ENCODE data around the gene RAET1L. TPM values are rescaled to one million over a fixed set of nuclear protein-coding genes. Genes with fewer than 3 reads are reported as not detected.
"Not testable (repeated sequence)": the region's sequence is repeated elsewhere in the genome, so short reads cannot be mapped to it uniquely, and the experiment has no call there.

Gene RAET1L, protein sequence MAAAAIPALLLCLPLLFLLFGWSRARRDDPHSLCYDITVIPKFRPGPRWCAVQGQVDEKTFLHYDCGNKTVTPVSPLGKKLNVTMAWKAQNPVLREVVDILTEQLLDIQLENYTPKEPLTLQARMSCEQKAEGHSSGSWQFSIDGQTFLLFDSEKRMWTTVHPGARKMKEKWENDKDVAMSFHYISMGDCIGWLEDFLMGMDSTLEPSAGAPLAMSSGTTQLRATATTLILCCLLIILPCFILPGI
- total RNA-seq (not detected), polyA plus RNA-seq (1 to 10 TPM in 2 of 3 donors, not detected in 1; 1.1 to 5.0 TPM)
- long read RNA-seq, donor 1: 0 reads
- long read RNA-seq, donor 2: 0 reads
- long read RNA-seq, donor 3: 0 reads
- long read RNA-seq, donor 4: 0 reads
- long read RNA-seq, donor 5: 0 reads
- long read RNA-seq, donor 6: 0 reads
- long read RNA-seq, donor 7: 0 reads
- long read RNA-seq, donor 8: 0 reads
- long read RNA-seq, donor 9: 0 reads
- long read RNA-seq, donor 10: 0 reads

DNA sequence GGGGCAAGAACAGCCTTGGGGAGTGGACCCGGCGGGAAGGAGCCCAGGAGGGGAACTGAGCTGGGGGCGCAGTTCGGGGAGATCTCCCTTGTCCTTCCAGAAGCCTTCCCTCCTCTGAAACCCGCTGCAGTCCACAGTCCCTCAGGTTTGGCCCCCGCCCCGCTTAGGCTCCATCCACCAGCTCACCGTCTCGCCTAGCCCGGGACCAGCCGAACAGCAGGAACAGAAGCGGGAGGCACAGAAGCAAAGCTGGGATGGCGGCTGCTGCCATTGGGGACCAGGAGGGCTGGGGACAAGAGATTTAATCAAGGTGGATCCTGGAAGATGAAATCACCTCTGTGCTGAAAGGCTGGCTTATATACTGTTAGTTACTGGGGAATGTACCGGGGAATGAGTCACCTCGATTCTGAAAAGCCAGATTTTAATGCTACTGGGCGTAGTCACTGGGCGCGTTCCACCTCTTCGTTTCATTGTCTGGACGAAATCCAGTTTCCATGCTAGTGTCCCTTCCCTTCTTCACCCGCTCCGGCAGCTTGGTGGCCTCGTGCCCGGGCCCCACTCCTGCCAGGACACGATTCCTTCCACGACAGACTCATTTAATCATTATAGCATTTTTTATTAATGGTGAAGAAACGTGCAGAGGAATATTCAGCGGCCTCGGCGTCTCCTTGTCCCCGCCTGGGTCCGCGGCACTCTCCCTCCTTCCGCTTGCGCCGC is at the start of gene RAET1L:
RAET1L (minus strand) TSS at position 332 of the 717 bp plus-strand sequence; CDS start at position 271, 61 bp downstream.
- Histone ChIP-seq H3K27me3 (peaks cover 0 to 65% (median 30%) of the 10 kb centered on the region in 3 donors), H3K9me3 (no peaks in the 10 kb centered on the region), H3K27ac (no peak within 1 kb of the TSS), H3K36me3 (no peaks in the 10 kb centered on the region), H3K4me1 (peaks cover 10 to 16% (median 14%) of the 10 kb centered on the region in 4 donors), H3K4me3 (peak within 1 kb of the TSS; percentile 19 to 34 (median 29))
- peak; percentile 47 to 78 for DNase-seq
- TF ChIP-seq POLR2AphosphoS5 (IDR thresholded peaks at IDR 0.05) (peak in 1 of 3 donors; percentile 25), EP300 (IDR thresholded peaks at IDR 0.05) (no peak)
- intact Hi-C loops (cut with DNase I; ENCODE audit: low total_unique reads): no loop called here
- 2 to 7% (median 3%) methylated on average over 34 to 36 of the region's 36 CpGs for WGBS, 5 donors

DNA sequence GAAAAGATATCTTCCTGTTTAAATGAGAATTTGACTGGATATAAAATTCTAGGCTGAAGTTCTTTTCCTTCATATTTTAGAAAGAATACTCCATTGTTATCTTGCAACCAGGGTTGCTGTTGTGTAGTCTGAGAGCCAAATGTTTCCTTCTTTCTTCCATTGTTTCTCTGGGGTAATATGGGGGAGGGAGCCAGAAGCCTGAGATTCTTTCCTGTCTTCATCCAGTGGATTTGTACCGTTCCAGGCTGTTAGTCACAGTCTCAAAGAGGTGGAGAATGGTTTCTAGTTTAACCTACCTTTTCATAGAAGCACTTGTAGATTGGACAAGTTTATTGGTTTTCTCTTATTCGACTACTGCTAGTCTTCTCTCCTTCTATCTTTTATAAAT is 49.7 kb upstream of the RAET1L start:
- Histone ChIP-seq H3K27ac (no peak overlapping the region), H3K36me3 (no peaks in the 10 kb centered on the region), H3K4me3 (no peak overlapping the region), H3K27me3 (peaks cover 0 to 16% (median 0%) of the 10 kb centered on the region in 3 donors), H3K9me3 (no peaks in the 10 kb centered on the region), H3K4me1 (peaks cover 0 to 16% (median 4%) of the 10 kb centered on the region in 4 donors)
- no peak for TF ChIP-seq POLR2A (IDR thresholded peaks at IDR 0.05)
- TF ChIP-seq, protein P1, sequence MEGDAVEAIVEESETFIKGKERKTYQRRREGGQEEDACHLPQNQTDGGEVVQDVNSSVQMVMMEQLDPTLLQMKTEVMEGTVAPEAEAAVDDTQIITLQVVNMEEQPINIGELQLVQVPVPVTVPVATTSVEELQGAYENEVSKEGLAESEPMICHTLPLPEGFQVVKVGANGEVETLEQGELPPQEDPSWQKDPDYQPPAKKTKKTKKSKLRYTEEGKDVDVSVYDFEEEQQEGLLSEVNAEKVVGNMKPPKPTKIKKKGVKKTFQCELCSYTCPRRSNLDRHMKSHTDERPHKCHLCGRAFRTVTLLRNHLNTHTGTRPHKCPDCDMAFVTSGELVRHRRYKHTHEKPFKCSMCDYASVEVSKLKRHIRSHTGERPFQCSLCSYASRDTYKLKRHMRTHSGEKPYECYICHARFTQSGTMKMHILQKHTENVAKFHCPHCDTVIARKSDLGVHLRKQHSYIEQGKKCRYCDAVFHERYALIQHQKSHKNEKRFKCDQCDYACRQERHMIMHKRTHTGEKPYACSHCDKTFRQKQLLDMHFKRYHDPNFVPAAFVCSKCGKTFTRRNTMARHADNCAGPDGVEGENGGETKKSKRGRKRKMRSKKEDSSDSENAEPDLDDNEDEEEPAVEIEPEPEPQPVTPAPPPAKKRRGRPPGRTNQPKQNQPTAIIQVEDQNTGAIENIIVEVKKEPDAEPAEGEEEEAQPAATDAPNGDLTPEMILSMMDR (IDR thresholded peaks at IDR 0.05): no peak
- no peak for TF ChIP-seq POLR2AphosphoS5 (IDR thresholded peaks at IDR 0.05)
- TF ChIP-seq EP300 (IDR thresholded peaks at IDR 0.05): no peak
- 39 to 66% (median 57%) methylated on average over 2 of the region's 2 CpGs for WGBS, 5 donors
- intact Hi-C loops (cut with DNase I; ENCODE audit: low total_unique reads): no loop called here
- DNase-seq: no peak

DNA sequence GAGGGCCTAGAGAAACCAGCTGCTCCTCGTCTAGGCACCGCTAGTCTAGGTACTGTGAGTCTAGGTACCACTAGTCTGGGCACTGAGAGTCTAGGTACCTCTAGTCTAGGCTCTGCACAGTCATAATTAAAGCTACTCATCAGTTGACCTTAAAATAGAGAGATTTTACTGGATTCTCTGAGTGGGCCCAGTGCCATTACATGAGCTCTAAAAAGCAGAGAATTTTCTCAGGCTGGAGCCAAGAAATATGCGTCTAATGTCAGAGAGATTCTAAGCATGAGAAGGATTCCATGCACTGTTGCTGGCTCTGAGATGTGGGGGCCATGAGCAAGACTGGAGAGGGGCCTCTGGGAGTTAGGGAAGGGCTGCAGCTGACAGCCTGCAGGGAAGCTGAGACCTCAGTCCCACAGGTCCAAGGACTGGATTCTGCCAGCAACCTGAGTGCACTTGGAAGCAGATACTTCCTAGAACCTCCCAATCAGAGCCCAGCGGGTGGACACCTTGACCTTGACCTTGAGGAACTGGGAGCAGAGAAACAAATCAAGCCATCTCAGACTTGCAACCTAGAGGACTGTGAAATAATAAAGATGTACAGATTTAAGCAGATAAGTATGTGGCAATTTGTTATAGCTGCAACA is 49.2 kb upstream of the RAET1L start:
- Histone ChIP-seq H3K4me1 (peaks cover 0 to 20% (median 7%) of the 10 kb centered on the region in 4 donors), H3K27me3 (peaks cover 0 to 16% (median 0%) of the 10 kb centered on the region in 3 donors)
- intact Hi-C loops (cut with DNase I; ENCODE audit: low total_unique reads); H3K9me3 ChIP-seq; H3K36me3 ChIP-seq; H3K27ac ChIP-seq; H3K4me3 ChIP-seq: not testable (repeated sequence)
- 81 to 88% (median 82%) methylated on average over 4 of the region's 4 CpGs for WGBS, 5 donors
- peak in 1 of 2 donors; percentile 54 for DNase-seq

DNA sequence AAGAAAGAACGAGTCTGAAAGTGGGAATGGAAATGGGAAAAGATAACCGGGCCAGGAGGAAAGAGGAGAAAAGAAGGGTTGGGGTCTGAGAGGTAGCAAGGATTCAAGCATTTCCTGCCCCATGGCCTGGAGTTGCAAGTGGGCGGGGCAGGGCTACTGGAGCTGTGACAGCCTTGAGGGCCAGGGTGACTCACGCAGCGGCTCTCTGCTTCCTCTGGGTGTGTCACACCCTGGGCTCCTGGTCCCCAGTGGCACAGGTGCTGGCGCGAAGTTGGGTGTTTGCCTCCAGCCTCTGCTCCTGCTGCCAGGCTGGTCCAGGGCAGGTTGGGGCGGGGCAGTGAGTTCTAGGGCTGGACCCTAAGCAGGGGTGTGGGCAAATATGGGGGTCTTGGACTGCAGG is 46.9 kb upstream of the RAET1L start:
- intact Hi-C loops (cut with DNase I; ENCODE audit: low total_unique reads): no loop called here
- DNase-seq: peak; percentile 92 to 94
- H3K4me1 ChIP-seq: peaks cover 9 to 36% (median 21%) of the 10 kb centered on the region in 4 donors

DNA sequence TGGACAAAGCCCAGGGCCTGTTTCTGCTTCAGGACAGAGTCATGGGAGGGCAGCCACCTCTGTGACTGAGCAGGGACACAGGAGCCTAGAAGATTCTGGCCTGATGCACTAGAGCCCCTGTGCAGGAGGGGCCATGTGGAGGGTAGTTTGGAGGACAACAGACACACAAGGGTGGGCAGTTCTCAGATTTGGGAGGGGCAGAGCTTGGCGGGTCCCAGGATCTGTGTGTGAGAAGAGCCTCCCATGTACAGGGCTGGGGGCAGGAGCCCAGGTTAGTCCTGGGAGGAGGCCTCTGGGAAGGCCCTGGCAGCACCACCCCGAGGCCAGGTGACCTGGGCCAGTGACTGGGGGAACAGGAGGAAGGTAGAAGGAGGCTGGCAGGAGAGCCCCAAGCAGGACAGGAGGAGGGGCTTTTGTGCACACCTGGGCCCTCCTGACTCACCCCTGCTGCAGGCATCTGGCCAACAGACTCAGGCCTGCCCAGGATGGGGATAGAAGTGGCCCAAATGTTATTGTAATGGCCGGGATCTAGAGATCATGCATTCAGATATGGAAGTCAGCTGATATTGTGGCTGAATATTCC is 45.0 kb upstream of the RAET1L start:
- no peaks in the 10 kb centered on the region for H3K9me3 ChIP-seq
- 55 to 85% (median 73%) methylated on average over 3 of the region's 3 CpGs for WGBS, 5 donors
- no peak overlapping the region for H3K27ac ChIP-seq
- H3K27me3 ChIP-seq: peaks cover 0 to 5% (median 0%) of the 10 kb centered on the region in 3 donors
- intact Hi-C loops (cut with DNase I; ENCODE audit: low total_unique reads): no loop called here
- H3K4me3 ChIP-seq: no peak overlapping the region
- no peak for TF ChIP-seq POLR2AphosphoS5 (IDR thresholded peaks at IDR 0.05)
- no peak for TF ChIP-seq EP300 (IDR thresholded peaks at IDR 0.05)
- TF ChIP-seq, protein P1 (IDR thresholded peaks at IDR 0.05): no peak
- no peak for TF ChIP-seq POLR2A (IDR thresholded peaks at IDR 0.05)
- H3K4me1 ChIP-seq: peaks cover 9 to 36% (median 21%) of the 10 kb centered on the region in 4 donors
- H3K36me3 ChIP-seq: no peaks in the 10 kb centered on the region
- DNase-seq: no peak

More for the DNA sequence above, 46.9 kb upstream of the RAET1L start:
- Histone ChIP-seq H3K9me3 (no peaks in the 10 kb centered on the region), H3K27me3 (peaks cover 0 to 10% (median 0%) of the 10 kb centered on the region in 3 donors), H3K36me3 (no peaks in the 10 kb centered on the region), H3K27ac (peak overlapping the region; percentile 51 to 70 (median 59)), H3K4me3 (no peak overlapping the region)
- TF ChIP-seq POLR2AphosphoS5 (IDR thresholded peaks at IDR 0.05) (peak in 1 of 3 donors; percentile 57), EP300 (IDR thresholded peaks at IDR 0.05) (no peak)
- WGBS, 5 donors: 26 to 49% (median 31%) methylated on average over 7 to 8 of the region's 8 CpGs
